ENCODE results near the gene PTK7.

The PTK7 gene

GRCh38 chr6:43186019-43186418 is 109.9 kb downstream of the PTK7 start:
- no peak overlapping the region for H3K27ac ChIP-seq (ENCODE audit: low read length)
- TF ChIP-seq CTCF (IDR thresholded peaks at IDR 0.05; ENCODE audit: borderline replicate concordance, extremely low read depth, low read length, poor library complexity, severe bottlenecking) (no peak), EZH2 (IDR thresholded peaks at IDR 0.05; ENCODE audit: borderline replicate concordance, low read depth, low read length, severe bottlenecking) (no peak)

GRCh38 chr6:43186706-43187105 is 110.6 kb downstream of the PTK7 start:
- H2AFZ ChIP-seq (ENCODE audit: low read depth, low read length), result no peak overlapping the region
- ATAC-seq (ENCODE audit: insufficient read depth, low read depth) (no peak), DNase-seq (no peak)
- peaks cover 2% of the 10 kb centered on the region; the same call in 1 of the 2 replicates for H4K20me1 ChIP-seq (ENCODE audit: insufficient read depth, low read length)
- H3K9me3 ChIP-seq (ENCODE audit: insufficient read depth, low read length, severe bottlenecking), result no peaks in the 10 kb centered on the region
- no peak overlapping the region for H3K4me3 ChIP-seq (ENCODE audit: low read depth in 1 of 2, low read length in 2 of 2)
- no peak overlapping the region for H3K4me2 ChIP-seq (ENCODE audit: insufficient read depth, low read length)
- no peak overlapping the region for H3K9ac ChIP-seq (ENCODE audit: low read depth, low read length)
- H3K27ac ChIP-seq (ENCODE audit: low read length), result no peak overlapping the region
- H3K79me2 ChIP-seq (ENCODE audit: insufficient read depth, low read length), result peaks cover 24% of the 10 kb centered on the region
- peaks cover 35% of the 10 kb centered on the region for H3K4me1 ChIP-seq (ENCODE audit: insufficient read depth, low read length)
- H3K27me3 ChIP-seq (ENCODE audit: insufficient read depth, low read length, poor library complexity), result no peaks in the 10 kb centered on the region
- TF ChIP-seq EZH2 (IDR thresholded peaks at IDR 0.05; ENCODE audit: borderline replicate concordance, low read depth, low read length, severe bottlenecking) (no peak), CTCF (IDR thresholded peaks at IDR 0.05; ENCODE audit: borderline replicate concordance, extremely low read depth, low read length, poor library complexity, severe bottlenecking) (no peak)
- peaks cover 49% of the 10 kb centered on the region for H3K36me3 ChIP-seq (ENCODE audit: insufficient read depth, low read length)

More at GRCh38 chr6:43186019-43186418, 109.9 kb downstream of the PTK7 start:
- Histone ChIP-seq H3K4me3 (ENCODE audit: low read depth in 1 of 2, low read length in 2 of 2) (no peak overlapping the region), H3K27me3 (ENCODE audit: insufficient read depth, low read length, poor library complexity) (no peaks in the 10 kb centered on the region), H3K36me3 (ENCODE audit: insufficient read depth, low read length) (peaks cover 49% of the 10 kb centered on the region), H3K4me2 (ENCODE audit: insufficient read depth, low read length) (no peak overlapping the region), H3K9ac (ENCODE audit: low read depth, low read length) (no peak overlapping the region), H3K9me3 (ENCODE audit: insufficient read depth, low read length, severe bottlenecking) (no peaks in the 10 kb centered on the region), H3K4me1 (ENCODE audit: insufficient read depth, low read length) (peaks cover 42% of the 10 kb centered on the region), H4K20me1 (ENCODE audit: insufficient read depth, low read length) (peaks cover 2% of the 10 kb centered on the region; the same call in 1 of the 2 replicates), H2AFZ (ENCODE audit: low read depth, low read length) (no peak overlapping the region), H3K79me2 (ENCODE audit: insufficient read depth, low read length) (peaks cover 24% of the 10 kb centered on the region)
- DNase-seq (no peak), ATAC-seq (ENCODE audit: insufficient read depth, low read depth) (no peak)

GRCh38 chr6:43187821-43188220 is 111.7 kb downstream of the PTK7 start:
- DNase-seq (no peak), ATAC-seq (ENCODE audit: insufficient read depth, low read depth) (no peak)
- Histone ChIP-seq H3K9me3 (ENCODE audit: insufficient read depth, low read length, severe bottlenecking) (no peaks in the 10 kb centered on the region), H2AFZ (ENCODE audit: low read depth, low read length) (no peak overlapping the region), H3K27me3 (ENCODE audit: insufficient read depth, low read length, poor library complexity) (no peaks in the 10 kb centered on the region), H3K4me2 (ENCODE audit: insufficient read depth, low read length) (no peak overlapping the region), H4K20me1 (ENCODE audit: insufficient read depth, low read length) (peaks cover 2% of the 10 kb centered on the region; the same call in 1 of the 2 replicates), H3K4me1 (ENCODE audit: insufficient read depth, low read length) (peaks cover 28% of the 10 kb centered on the region), H3K27ac (ENCODE audit: low read length) (no peak overlapping the region), H3K9ac (ENCODE audit: low read depth, low read length) (no peak overlapping the region), H3K79me2 (ENCODE audit: insufficient read depth, low read length) (peaks cover 16% of the 10 kb centered on the region), H3K36me3 (ENCODE audit: insufficient read depth, low read length) (peaks cover 59% of the 10 kb centered on the region), H3K4me3 (ENCODE audit: low read depth in 1 of 2, low read length in 2 of 2) (no peak overlapping the region)
- TF ChIP-seq EZH2 (IDR thresholded peaks at IDR 0.05; ENCODE audit: borderline replicate concordance, low read depth, low read length, severe bottlenecking) (no peak), CTCF (IDR thresholded peaks at IDR 0.05; ENCODE audit: borderline replicate concordance, extremely low read depth, low read length, poor library complexity, severe bottlenecking) (no peak)

GRCh38 chr6:43188426-43188825 is 112.3 kb downstream of the PTK7 start:
- TF ChIP-seq EZH2 (IDR thresholded peaks at IDR 0.05; ENCODE audit: borderline replicate concordance, low read depth, low read length, severe bottlenecking), result no peak
- no peak for TF ChIP-seq CTCF (IDR thresholded peaks at IDR 0.05; ENCODE audit: borderline replicate concordance, extremely low read depth, low read length, poor library complexity, severe bottlenecking)
- peaks cover 10% of the 10 kb centered on the region for H3K79me2 ChIP-seq (ENCODE audit: insufficient read depth, low read length)
- DNase-seq (no peak), ATAC-seq (ENCODE audit: insufficient read depth, low read depth) (no peak)
- no peak overlapping the region for H3K4me3 ChIP-seq (ENCODE audit: low read depth in 1 of 2, low read length in 2 of 2)
- H3K36me3 ChIP-seq (ENCODE audit: insufficient read depth, low read length), result peaks cover 65% of the 10 kb centered on the region
- H2AFZ ChIP-seq (ENCODE audit: low read depth, low read length), result no peak overlapping the region
- H3K9ac ChIP-seq (ENCODE audit: low read depth, low read length), result no peak overlapping the region
- no peaks in the 10 kb centered on the region for H3K9me3 ChIP-seq (ENCODE audit: insufficient read depth, low read length, severe bottlenecking)
- no peak overlapping the region for H3K27ac ChIP-seq (ENCODE audit: low read length)
- H3K4me2 ChIP-seq (ENCODE audit: insufficient read depth, low read length), result no peak overlapping the region
- H3K4me1 ChIP-seq (ENCODE audit: insufficient read depth, low read length), result peaks cover 22% of the 10 kb centered on the region
- H3K27me3 ChIP-seq (ENCODE audit: insufficient read depth, low read length, poor library complexity), result no peaks in the 10 kb centered on the region
- H4K20me1 ChIP-seq (ENCODE audit: insufficient read depth, low read length), result peaks cover 2% of the 10 kb centered on the region; the same call in 1 of the 2 replicates

All from DND-41 (cell line).